GM19438 (cell line): ENCODE data around the gene PDE7B.

Experiments used
- ATAC-seq: cut with Tn5 transposase; IDR thresholded peaks from one replicate; pipeline ENCODE4 v1.9.1; 2021; ENCODE audit warnings: low read depth; ENCODE audit not compliant: unreplicated experiment

PDE7B gene

GRCh38 chr6:136016228-136017225 is 165.0 kb downstream of the PDE7B start:
- ATAC-seq, result no peak

GRCh38 chr6:136020691-136021090 is 169.2 kb downstream of the PDE7B start:
- no peak for ATAC-seq

- no peak for ATAC-seq
These were observed 170.8 kb downstream of the PDE7B start for GRCh38 chr6:136022224-136022874.

GRCh38 chr6:136024711-136025110 is 173.2 kb downstream of the PDE7B start:
- no peak for ATAC-seq

- no peak for ATAC-seq
These were observed 174.2 kb downstream of the PDE7B start for GRCh38 chr6:136025736-136026135.

GRCh38 chr6:136030131-136030530 is 178.6 kb downstream of the PDE7B start:
- ATAC-seq, result no peak

GRCh38 chr6:136031982-136032381 is 180.5 kb downstream of the PDE7B start:
- ATAC-seq, result no peak

GRCh38 chr6:136033416-136033815 is 181.9 kb downstream of the PDE7B start:
- no peak for ATAC-seq

GRCh38 chr6:136034422-136034821 is 182.9 kb downstream of the PDE7B start:
- no peak for ATAC-seq

- ATAC-seq, result no peak
These were observed 184.0 kb downstream of the PDE7B start for GRCh38 chr6:136035378-136036070.

GRCh38 chr6:136036071-136036380 is 184.5 kb downstream of the PDE7B start:
- no peak for ATAC-seq

- ATAC-seq, result no peak
These were observed 185.1 kb downstream of the PDE7B start for GRCh38 chr6:136036601-136037000.

- ATAC-seq, result no peak
These were observed 185.9 kb downstream of the PDE7B start for GRCh38 chr6:136037242-136037875.

GRCh38 chr6:136037876-136038460 is 186.5 kb downstream of the PDE7B start:
- no peak for ATAC-seq

- no peak for ATAC-seq
These were observed 187.0 kb downstream of the PDE7B start for GRCh38 chr6:136038531-136038930.

- no peak for ATAC-seq
These were observed 187.7 kb downstream of the PDE7B start for GRCh38 chr6:136039185-136039584.

- no peak for ATAC-seq
These were observed 199.0 kb downstream of the PDE7B start for GRCh38 chr6:136050475-136050874.

- ATAC-seq, result no peak
These were observed 199.8 kb downstream of the PDE7B start for GRCh38 chr6:136051140-136051775.

- no peak for ATAC-seq
These were observed 200.5 kb downstream of the PDE7B start for GRCh38 chr6:136052031-136052430.

- no peak for ATAC-seq
These were observed 207.4 kb downstream of the PDE7B start for GRCh38 chr6:136058852-136059251.
